AG09309 (cell line): ENCODE data around the gene LTA.

Experiments used
- DNase-seq: peaks from one replicate; pipeline ENCODE4 v3.0.0-alpha.2; 2010; ENCODE audit warnings: low read depth
- H3K4me3 ChIP-seq: 2 replicates; pipeline ENCODE4 v1.5.1; 2011; ENCODE audit warnings: mild to moderate bottlenecking, low read depth, low read length, moderate library complexity; ENCODE audit not compliant: control insufficient read depth
- TF ChIP-seq, protein P1 (sequence below): IDR thresholded peaks from 2 replicates; pipeline ENCODE4 v1.5.1; 2011; ENCODE audit warnings: mild to moderate bottlenecking, low read depth, low read length, inconsistent platforms; ENCODE audit not compliant: insufficient read depth, control insufficient read depth; ENCODE audit errors: missing control alignments

Gene LTA

DNA sequence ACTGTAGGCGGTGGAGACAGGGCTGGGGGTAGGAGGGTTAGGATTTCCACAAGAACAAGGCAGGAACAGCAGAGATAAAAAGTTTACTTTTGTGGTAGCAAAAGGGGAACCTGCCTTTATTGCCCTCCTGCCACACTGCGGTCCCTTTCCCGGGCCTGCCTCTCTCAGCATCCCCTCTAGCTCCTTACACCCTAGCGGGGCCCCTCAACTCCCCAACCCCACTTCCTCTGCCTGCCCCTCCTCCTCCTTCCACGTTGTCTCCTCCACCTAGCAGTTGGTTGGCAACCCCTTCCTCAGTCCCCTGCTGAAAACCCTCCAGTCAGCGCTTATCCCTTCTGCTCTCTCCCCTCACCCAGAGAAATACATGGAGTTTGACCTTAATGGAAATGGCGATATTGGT lies 43.7 kb downstream of the LTA start:
- DNase-seq, result no peak
- no peak overlapping the region for H3K4me3 ChIP-seq

DNA sequence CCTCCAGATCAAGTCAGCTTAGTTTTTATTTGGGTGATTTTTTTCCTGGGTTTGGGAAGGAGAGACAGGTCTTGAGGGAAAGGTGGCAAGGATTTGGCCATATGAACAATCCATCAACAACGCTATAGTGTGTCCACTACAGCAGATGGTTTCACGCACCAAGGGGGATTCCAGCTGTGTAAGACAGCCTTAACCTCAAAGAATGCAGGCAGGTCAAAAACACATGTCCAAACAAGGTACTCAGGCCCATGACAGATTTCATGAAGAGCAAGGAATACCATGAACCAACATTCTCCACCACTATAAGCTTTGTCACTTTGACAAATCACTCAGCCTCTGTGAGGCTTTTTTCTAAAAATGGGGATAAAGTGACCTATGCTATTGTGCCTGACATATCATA lies 44.9 kb downstream of the LTA start:
- no peak overlapping the region for H3K4me3 ChIP-seq
- no peak for DNase-seq
- TF ChIP-seq, protein P1, sequence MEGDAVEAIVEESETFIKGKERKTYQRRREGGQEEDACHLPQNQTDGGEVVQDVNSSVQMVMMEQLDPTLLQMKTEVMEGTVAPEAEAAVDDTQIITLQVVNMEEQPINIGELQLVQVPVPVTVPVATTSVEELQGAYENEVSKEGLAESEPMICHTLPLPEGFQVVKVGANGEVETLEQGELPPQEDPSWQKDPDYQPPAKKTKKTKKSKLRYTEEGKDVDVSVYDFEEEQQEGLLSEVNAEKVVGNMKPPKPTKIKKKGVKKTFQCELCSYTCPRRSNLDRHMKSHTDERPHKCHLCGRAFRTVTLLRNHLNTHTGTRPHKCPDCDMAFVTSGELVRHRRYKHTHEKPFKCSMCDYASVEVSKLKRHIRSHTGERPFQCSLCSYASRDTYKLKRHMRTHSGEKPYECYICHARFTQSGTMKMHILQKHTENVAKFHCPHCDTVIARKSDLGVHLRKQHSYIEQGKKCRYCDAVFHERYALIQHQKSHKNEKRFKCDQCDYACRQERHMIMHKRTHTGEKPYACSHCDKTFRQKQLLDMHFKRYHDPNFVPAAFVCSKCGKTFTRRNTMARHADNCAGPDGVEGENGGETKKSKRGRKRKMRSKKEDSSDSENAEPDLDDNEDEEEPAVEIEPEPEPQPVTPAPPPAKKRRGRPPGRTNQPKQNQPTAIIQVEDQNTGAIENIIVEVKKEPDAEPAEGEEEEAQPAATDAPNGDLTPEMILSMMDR, result no peak

More for the DNA sequence above, 43.7 kb downstream of the LTA start:
- TF ChIP-seq, protein P1, result no peak

DNA sequence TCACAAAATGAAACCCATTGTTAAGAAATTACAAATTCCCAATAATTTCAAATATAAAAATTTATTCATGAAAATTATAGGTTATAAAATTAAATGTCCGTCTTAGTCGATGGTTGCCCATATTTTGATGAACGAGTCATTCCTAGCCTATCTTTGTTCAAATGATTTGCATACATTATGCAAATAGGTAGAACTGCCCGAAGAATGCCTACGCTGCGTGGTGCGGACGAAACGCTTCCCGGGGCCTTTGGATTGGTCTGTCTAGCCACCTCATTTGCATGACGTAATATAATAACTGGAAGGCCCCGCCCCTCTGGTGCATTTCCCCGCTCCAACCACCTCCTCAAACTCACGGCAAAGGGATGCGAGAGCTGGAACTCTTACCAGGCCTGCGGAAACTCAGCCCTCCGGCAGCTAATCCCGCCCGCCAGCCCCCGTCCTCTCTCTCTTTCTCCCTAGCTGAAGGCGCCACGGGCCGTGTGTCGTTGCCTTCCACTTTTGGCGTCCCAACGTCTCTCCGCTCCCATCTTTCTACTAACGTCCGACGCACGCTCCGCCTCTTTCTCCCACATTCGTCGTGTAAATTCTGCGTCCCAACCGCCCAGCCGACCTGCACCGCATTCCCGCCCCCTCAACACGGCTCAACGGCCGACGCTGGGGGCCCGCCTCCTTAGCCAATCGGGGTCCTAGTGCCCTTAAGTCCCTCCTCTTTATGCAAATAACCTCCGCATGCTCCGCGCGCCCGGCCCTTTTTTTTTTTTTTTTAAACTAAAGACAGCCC lies 47.9 kb downstream of the LTA start:
- DNase-seq, result peak; percentile 98
- H3K4me3 ChIP-seq, result peak overlapping the region; percentile 73
- TF ChIP-seq, protein P1, result no peak

DNA sequence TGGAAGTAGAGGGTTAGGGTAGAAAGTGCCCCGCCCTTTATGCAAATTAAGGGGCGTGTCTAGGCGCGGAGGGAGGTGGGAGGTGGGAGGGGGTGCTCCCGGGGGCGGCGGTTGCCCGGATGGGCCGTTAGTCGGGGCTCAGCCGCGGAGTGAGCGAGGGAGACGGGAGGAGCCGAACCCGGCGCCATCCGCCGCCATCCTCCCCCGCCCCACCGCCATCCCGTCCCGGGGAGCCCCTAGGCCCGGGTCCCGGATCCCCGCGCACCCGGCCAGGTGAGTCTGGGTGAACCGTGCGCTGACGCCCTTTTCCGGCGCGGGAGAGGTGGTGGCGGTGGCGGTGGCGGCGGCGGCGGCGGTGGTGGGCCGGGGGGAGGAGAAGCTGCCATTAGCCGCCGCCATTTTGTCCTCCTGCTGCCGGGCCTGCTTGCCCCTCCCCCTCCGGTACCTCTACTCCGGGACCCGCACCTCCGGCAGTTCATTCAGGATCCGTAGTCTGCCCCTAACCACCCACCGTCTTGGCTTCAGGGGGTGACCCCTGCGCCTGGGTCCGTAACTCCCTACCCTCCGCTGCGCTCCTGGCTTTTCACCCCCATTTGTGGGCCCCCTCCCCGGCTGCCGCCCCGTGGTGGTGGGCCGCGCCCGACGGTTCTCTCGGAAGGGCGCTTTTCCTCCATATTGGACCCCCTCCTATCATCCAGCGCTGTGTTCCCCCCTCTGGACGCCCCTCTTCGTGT lies 48.7 kb downstream of the LTA start, which contains the start of gene PRRC2A:
Gene PRRC2A (plus strand): TSS at position 130 of the 734 bp plus-strand sequence. CDS start 2,075 bp downstream, outside the sequence.
- no peak for DNase-seq
- peak within 1 kb of the TSS; percentile 74 for H3K4me3 ChIP-seq
- TF ChIP-seq, protein P1, result no peak

DNA sequence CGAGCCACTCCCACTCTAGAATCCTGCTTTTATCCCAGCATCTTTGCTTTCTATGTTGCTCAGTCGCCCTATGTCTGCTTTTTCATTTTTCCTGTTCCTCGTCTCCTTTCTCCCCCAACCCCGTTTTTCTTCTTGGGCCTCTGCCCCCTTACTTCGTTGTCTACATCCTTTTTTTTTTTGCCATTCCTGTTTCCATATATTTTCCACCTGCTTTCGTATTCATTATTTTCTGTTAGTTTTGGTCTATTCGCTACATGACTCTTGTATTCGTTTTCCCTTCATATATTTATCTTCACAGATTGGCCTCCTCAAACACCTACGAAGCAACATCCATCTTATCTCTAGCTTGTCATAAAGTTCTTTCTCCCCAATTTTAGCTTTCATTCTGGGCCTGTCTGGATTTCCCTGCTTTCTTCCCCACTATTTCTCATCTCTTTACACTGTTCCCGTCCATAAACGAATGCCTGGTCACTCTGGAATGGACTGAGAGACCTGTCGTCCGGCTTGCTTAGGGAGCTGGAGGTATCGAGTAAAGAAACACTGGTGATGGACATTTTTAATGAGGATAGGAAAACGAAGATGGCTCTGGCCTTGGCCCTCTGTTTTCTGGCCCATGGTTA lies 49.3 kb downstream of the LTA start:
- TF ChIP-seq, protein P1, result no peak
- H3K4me3 ChIP-seq, result peak overlapping the region; percentile 74
- DNase-seq, result no peak

DNA sequence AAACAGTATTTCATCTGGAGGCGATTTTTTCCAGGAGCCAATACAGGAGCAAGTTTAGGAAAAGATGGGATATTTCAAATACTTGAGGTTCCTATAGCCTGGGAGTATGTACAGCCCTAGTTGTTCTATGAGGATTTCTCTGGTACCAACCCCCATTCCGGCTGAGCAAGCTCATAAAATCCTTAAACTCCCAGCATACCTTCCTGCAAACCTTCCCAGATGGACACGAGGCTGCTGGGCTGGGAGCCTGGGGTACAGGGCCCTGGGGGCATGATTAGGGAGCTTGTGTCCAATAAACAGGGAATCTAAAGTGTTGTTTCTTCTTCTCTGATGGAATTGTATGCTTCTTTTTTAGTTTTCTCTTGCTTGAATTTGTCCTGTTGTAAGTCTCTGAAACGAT lies 49.9 kb downstream of the LTA start:
- H3K4me3 ChIP-seq, result peak overlapping the region; percentile 74
- DNase-seq, result no peak
- TF ChIP-seq, protein P1, result no peak
